HT-29 (cell line): ENCODE measurements around the gene ENO2. TPM values are rescaled to one million over a fixed set of nuclear protein-coding genes. Genes with fewer than 3 reads are reported as not detected.
"Not testable (repeated sequence)": the region's sequence is repeated elsewhere in the genome, so short reads cannot be mapped to it uniquely, and the experiment has no call there.

Experiments used
- DNase-seq: peaks from one replicate; pipeline ENCODE4 v3.0.0-alpha.2; 2015; ENCODE audit warnings: low spot score
- total RNA-seq: library from RNA; depleted of rRNA; stranded (reverse); fragments of >200 nt; shearing (Covaris generic); gene quantifications from 2 replicates; pipeline ENCODE4 v1.2.3, GENCODE V29; 2014

ENO2 gene
- total RNA-seq, 1 experiment from 2014 or later = 9.1 TPM

GRCh38 chr12:6886206-6886999, 28.0 kb upstream of the ENO2 start:
- not testable (repeated sequence) for DNase-seq

DNA sequence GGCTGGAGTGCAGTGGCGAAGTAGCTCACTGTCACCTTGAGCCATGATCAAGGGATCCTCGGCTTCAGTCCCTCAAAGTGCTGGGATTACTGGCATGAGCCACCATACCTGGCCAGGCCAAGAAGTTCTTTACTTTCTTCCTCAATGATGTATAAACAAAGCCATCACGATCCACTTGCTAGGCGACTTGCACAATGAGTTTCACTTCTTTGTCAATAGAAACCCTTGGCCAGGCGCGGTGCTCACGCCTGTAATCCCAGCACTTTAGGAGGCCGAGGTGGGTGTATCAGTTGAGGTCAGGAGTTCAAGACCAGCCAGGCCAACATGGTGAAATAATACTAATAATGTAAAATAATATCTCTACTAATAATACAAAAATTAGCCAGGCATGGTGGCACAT, 26.9 kb upstream of the ENO2 start:
- DNase-seq = no peak

DNA sequence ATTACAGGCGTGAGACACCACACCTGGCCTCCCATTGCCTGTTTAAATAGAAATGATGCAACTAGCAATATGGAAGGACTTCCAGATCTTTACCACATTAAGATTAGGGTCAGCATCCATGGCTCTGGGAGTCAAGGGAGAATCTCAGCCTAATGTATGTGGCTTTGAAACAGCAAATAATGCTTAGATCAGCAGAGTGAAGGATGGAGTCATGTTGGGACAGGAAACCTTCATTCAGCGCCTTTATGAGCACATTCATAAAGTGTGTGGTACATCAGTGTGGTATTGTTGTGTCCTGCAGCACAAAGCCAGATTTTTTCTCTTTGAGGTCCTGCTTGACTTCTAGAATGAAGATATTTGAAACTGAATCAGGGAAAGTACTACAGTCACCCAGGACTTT, 26.0 kb upstream of the ENO2 start:
- no peak for DNase-seq

DNA sequence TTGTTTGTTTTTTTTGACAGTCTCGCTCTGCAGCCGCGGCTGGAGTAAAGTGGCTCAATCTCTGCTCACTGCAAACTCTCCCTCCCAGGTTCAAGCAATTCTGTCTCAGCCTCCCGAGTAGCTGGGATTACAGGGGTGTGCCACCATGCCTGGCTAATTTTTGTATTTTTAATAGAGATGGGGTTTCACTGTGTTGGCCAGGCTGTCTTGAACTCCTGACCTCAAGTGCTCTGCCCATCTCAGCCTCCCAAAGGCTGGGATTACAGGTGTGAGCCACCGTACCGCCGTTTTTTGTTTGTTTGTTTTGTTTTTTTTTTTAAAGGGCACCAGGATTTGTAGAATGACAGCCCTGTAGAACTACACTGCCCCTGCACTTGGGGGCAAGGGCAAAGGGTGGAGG, 25.6 kb upstream of the ENO2 start:
- DNase-seq = not testable (repeated sequence)

GRCh38 chr12:6889775-6890573, 24.4 kb upstream of the ENO2 start:
- DNase-seq = not testable (repeated sequence)

GRCh38 chr12:6890789-6891645, 23.4 kb upstream of the ENO2 start:
- peak; percentile 97 for DNase-seq

DNA sequence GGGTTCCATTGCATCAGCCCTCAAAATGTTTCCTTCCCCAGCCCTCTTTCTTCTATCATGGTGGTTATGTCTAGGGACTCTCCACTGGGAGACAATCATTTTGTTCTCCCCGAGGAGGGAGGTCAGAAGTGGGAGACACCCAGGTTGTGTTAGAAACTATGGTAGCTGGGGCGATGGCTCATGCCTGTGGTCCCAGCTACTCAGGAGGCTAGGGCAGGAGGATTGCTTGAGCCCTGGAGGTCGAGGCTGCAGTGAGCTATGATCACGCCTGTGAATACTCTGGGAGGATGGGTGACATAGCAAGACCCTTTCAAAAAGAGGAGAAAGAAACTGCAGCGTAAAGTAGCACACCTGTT, 22.8 kb upstream of the ENO2 start:
- no peak for DNase-seq

DNA sequence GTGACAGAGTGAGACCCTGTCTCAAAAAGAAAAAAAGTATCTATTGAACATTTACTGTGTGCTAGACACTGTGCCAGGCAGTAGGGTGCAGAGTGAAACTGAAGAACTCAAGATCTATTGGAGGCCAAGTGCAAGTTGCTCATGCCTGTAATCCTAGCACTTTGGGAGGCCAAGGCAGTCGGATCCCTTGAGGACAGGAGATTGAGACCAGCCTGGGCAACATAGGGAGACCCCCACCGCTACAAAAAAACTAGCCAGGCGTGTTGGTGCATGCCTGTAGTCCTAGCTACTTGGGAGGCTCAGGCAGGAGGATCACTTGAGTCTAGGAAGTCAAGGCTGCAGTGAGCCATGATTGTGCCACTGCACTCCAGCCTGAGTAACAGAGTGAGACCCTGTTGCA, 21.7 kb upstream of the ENO2 start:
- DNase-seq = not testable (repeated sequence)

DNA sequence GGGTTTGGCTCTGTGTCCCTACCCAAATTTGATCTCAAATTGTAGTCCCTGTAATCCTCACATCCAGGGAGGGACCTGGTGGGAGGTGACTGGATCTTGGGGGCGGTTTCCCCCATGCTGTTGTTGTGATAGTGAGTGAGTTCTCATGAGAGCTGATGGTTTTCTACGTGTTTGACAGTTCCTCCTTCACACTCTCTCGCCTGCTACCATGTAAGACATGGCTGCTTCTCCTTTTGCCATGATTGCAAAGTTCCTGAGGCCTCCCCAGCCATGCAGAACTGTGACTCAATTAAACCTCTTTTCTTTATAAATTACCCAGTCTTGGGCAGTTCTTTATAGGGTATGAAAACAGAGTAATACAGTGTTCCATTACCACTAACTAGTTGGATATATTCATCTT, 20.1 kb upstream of the ENO2 start:
- DNase-seq = no peak

DNA sequence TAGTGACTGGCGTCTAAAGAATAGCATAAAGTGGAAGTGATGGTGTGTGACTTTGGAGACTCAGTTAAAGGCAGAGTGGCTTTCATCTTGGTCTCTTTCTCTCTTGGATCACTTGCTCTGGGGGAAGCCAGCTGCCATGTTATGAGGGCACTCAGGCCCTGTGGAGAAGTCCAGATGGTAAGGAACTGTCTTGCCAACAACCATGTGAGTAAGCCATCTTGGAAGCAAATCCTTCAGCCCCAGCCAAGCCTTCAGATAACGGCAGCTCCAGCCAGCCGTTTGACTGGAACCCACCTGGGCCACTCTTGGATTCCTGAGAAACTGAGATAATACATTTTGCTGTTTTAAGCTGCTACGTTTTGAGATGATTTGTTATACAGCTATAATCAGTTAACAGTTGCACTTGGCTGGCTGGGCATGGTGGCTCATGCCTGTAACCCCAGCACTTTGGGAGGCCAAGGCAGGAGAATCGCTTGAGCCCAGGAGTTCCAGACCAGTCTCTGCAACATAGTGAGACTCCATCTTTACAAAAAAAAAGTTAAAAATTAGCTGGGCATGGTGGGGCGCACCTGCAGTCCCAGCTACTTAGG, 17.4 kb upstream of the ENO2 start:
- DNase-seq = no peak

DNA sequence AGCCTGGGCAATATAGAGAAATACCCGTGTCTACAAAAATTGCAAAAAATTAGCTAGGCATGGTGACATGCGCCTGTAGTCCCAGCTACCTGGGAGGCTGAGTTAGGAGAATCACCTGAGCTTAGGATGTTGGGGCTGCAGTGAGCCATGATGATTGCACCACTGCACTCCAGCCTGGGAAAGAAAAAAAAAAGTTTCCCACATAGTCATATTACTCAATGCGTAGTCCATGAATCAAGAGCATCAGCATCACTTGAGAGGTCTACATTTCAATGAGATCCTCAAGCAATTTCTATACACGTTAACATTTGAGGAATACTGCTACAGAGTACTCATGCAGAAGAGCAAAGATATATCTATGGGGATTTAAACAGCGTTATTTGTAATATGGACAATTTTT, 15.0 kb upstream of the ENO2 start:
- no peak for DNase-seq

GRCh38 chr12:6899837-6900519, 14.4 kb upstream of the ENO2 start:
- peak; percentile 75 for DNase-seq

DNA sequence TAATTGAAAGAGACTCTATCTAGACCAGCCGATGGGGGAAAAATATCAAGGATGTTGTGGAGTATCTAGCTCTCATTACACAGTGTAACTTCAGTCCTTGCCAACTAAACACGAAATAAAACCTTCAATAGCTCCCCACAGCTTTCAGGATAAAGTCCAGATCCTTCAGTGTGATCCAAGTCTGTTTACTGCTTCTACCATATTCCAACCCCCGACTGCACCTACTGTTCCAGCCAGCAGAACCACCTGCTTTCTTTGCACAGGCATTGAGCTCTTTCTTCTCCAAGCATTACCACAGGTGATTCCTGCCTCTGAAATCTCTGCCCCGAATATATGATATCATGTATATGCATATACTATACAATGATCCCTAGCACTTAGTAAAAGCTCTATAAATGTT, 11.9 kb upstream of the ENO2 start:
- no peak for DNase-seq

DNA sequence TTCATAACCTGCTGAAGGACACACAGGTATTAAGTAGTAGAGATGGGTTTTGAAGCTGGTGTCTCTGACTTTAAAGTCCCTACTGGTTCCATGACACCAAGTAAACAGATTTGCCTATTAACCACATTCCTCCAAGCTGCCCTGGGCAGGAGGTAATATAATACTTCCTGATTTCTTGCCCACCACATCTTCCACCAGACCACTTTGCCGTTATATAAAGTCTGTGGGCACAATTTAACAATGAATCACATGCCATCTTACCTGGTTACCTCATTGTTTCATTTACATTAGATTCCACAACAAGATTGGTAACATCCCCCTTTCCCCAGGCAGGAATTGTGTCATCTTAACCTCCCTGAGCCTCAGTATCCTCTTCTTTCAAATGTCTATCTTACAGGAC, 10.7 kb upstream of the ENO2 start:
- DNase-seq = no peak

GRCh38 chr12:6904280-6905276, 9.8 kb upstream of the ENO2 start, which contains the start of gene LRRC23:
TSS of gene LRRC23 (plus strand) at chr12:6904822. CDS start at chr12:6905634, 812 bp downstream.
- DNase-seq = peak; percentile 97

DNA sequence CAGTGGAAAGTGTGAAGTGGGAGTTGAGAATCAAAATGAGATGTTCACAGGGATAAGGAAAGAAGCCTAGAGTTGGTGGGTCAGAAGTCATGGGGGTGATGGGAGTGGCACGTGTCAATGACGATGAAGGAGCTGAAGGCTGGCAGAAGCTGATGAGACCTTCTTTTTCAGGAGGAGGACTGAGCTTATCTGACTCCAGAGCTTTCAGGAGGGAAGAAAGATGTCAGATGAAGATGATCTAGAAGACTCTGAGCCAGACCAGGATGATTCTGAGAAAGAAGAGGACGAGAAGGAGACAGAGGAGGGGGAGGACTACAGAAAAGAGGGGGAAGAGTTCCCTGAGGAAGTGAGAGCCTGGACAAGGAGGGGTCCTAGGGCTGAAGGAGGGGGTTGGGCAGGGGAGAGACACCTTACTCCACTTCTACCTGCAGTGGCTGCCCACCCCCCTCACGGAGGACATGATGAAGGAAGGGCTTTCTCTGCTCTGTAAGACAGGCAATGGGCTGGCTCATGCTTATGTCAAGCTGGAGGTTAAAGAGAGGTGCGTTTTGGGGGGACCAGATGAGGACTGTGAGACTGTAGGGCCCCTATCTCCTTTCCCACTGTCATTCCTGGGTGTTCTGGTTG, 8.9 kb upstream of the ENO2 start:
- no peak for DNase-seq

DNA sequence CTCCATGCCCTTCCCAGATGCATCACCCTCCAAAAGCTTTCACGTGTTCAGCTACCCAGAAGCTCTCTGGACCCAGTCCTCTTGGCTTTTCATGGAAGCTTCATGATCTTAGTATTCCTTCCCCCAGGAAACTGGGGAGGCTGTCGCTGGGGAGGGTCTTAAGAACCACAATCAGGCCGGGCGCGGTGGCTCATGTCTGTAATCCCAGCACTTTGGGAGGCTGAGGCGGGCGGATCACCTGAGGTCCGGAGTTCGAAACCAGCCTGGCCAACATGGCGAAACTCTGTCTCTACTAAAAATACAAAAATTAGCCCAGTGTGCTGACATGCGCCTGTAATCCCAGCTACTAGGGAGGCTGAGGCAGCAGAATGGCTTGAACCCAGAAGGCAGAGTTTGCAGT, 6.2 kb upstream of the ENO2 start:
- DNase-seq = not testable (repeated sequence)

- no peak for DNase-seq
These were observed 4.8 kb upstream of the ENO2 start for GRCh38 chr12:6909421-6910145.
